Kidney epithelial cell (primary cell): ENCODE data around the gene UROC1. TPM values are rescaled to one million over a fixed set of nuclear protein-coding genes. Genes with fewer than 3 reads are reported as not detected.

Source experiments
- DNase-seq: peaks from one replicate; pipeline ENCODE4 v3.0.0-alpha.2; 2010; ENCODE audit warnings: low read depth
- H3K27me3 ChIP-seq: 2 replicates; pipeline ENCODE4 v1.6.0; 2011; ENCODE audit warnings: low read length; ENCODE audit not compliant: control insufficient read depth, insufficient read depth
- H3K36me3 ChIP-seq: 2 replicates; pipeline ENCODE4 v1.5.1; 2011; ENCODE audit warnings: low read length; ENCODE audit not compliant: control insufficient read depth, insufficient read depth
- H3K4me3 ChIP-seq: 2 replicates; pipeline ENCODE4 v1.5.1; 2011; ENCODE audit warnings: low read depth, mild to moderate bottlenecking, control low read depth, low read length
- CTCF ChIP-seq: IDR thresholded peaks from 2 replicates; pipeline ENCODE4 v1.5.1; 2011; ENCODE audit warnings: mild to moderate bottlenecking, moderate library complexity, low read length, control low read depth, inconsistent platforms; ENCODE audit not compliant: insufficient read depth, poor library complexity, severe bottlenecking
- total RNA-seq: library from RNA; depleted of rRNA; stranded (reverse); fragments of >200 nt; gene quantifications from 2 replicates; pipeline ENCODE4 v1.2.3, GENCODE V29; 2015

UROC1 gene
- total RNA-seq, 1 donor from 2014 or later, result not detected

DNA sequence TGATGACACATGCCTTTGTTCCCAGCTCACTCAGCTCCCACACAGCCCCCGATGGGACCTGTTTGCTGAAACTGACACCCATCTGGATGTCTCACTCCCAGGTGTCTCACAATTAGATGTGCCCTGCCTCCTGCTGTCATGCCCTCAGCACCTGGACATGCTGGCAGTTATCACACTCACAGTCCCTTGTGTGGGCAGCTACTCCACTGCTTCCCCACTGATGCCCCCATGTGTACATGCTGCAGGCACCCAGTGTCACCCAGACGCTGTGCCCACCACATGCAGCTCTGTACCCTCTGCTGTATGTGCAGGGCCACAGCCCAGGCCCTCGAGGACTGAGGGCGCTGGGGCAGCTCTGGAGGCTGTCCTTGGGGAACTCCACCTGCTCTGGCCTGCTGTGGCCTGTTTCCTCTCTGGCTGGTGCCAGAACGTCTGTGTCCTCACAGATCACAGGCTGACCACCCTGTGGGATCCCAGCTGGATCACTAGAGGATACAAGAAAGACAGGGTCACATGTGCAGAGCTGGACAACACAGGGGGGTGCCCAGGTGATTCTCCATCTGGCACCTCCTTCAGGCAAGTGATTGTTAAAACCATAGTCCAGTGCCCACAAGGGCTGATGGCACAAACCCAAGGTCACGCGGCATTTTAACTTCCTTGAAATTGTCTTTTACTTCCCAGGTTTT is 27.2 kb upstream of the UROC1 start:
- no peak for TF ChIP-seq CTCF
- Histone ChIP-seq H3K27me3 (peaks cover 33% of the 10 kb centered on the region), H3K4me3 (no peak overlapping the region), H3K36me3 (no peaks in the 10 kb centered on the region)
- no peak for DNase-seq

GRCh38 chr3:126543457-126544061 is 26.0 kb upstream of the UROC1 start:
- TF ChIP-seq CTCF, result no peak
- DNase-seq, result no peak
- Histone ChIP-seq H3K27me3 (peaks cover 32% of the 10 kb centered on the region), H3K4me3 (no peak overlapping the region), H3K36me3 (no peaks in the 10 kb centered on the region)

DNA sequence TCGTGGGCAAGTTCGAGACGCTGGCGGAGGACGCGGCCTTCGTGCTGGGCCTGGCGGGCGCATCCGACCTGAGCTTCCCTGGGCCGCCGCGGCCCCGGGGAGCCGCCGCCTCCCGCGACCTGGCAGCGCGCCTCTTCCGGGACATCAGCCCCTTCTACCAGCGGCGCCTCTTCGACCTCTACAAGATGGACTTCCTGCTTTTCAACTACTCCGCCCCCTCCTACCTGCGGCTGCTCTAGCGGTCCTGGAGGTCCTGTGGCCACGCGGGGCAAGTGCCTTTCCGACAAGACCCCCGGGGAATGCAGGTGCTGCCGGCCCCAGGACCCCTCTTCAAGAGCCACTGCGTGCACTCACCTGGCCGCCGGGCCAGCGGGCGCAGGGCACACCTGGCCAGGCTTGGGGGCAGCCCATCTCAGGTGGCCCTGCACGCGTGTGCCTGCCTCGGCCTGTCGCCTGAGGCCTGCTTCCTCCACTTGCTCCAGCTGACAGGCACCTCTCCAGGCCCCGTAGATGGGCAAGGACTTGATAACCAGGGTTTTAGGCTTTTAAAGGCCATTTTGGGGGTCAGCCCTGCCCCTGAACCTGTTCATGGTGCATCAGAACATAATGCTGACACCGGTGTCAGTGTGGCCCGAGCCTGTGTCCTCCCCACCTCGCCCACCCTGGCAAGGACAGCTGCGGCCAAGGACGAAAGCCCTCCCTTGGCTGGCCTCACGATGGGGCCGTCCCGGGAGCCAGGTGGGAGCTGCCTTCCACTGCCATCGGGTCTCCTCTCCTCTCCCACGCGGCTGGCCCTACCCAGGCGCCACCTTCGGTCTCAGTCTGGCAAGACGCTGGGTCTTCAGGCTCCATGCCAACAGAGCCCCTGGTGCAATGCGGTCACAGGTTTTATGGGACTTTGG is 25.0 kb upstream of the UROC1 start:
- H3K36me3 ChIP-seq, result no peaks in the 10 kb centered on the region
- H3K27me3 ChIP-seq, result peaks cover 32% of the 10 kb centered on the region
- TF ChIP-seq CTCF, result no peak
- DNase-seq, result no peak
- no peak overlapping the region for H3K4me3 ChIP-seq

- H3K36me3 ChIP-seq, result no peaks in the 10 kb centered on the region
- DNase-seq, result no peak
- H3K27me3 ChIP-seq, result peaks cover 32% of the 10 kb centered on the region
- H3K4me3 ChIP-seq, result no peak overlapping the region
- TF ChIP-seq CTCF, result no peak
Measured at GRCh38 chr3:126541628-126542339, 24.2 kb upstream of the UROC1 start.

- Histone ChIP-seq H3K4me3 (no peak overlapping the region), H3K27me3 (peaks cover 36% of the 10 kb centered on the region), H3K36me3 (no peaks in the 10 kb centered on the region)
- TF ChIP-seq CTCF, result no peak
- DNase-seq, result no peak
Measured at GRCh38 chr3:126540951-126541627, 23.5 kb upstream of the UROC1 start.
